ENCODE data around the gene CD8A. TPM values are rescaled to one million over a fixed set of nuclear protein-coding genes. Genes with fewer than 3 reads are reported as not detected.

The CD8A gene
- total RNA-seq, 4 donors from 2014 or later, result 0.42 to 3.9 (median 1.8) TPM; not detected in 1

- Histone ChIP-seq H3K4me1 (no peaks in the 10 kb centered on the region), H3K9me3 (peaks cover 0 to 23% (median 0%) of the 10 kb centered on the region in 3 donors), H3K27ac (no peak overlapping the region), H3K36me3 (no peaks in the 10 kb centered on the region), H3K27me3 (peaks cover 24% of the 10 kb centered on the region), H3K4me3 (no peak overlapping the region)
- no peak for TF ChIP-seq CTCF (IDR thresholded peaks at IDR 0.05)
- TF ChIP-seq POLR2A (IDR thresholded peaks at IDR 0.05), result no peak
- TF ChIP-seq POLR2AphosphoS5 (IDR thresholded peaks at IDR 0.05), result no peak
- no peak for TF ChIP-seq EP300 (IDR thresholded peaks at IDR 0.05)
- WGBS, 2 donors (ENCODE audit: low coverage in 1 of 2), result 61 to 85% methylated on average over 3 of the region's 3 CpGs
- no peak for ATAC-seq
Observed at GRCh38 chr2:86822668-86823345, 32.1 kb upstream of the CD8A start.

- H3K27me3 ChIP-seq, result peaks cover 24% of the 10 kb centered on the region
- TF ChIP-seq CTCF (IDR thresholded peaks at IDR 0.05) (no peak), POLR2A (IDR thresholded peaks at IDR 0.05) (no peak), POLR2AphosphoS5 (IDR thresholded peaks at IDR 0.05) (no peak), EP300 (IDR thresholded peaks at IDR 0.05) (no peak)
- peaks cover 0 to 23% (median 0%) of the 10 kb centered on the region in 3 donors for H3K9me3 ChIP-seq
- 92 to 100% methylated on average over 1 to 5 of the region's 6 CpGs for WGBS, 2 donors (ENCODE audit: low coverage in 1 of 2)
- no peak for ATAC-seq
- H3K4me3 ChIP-seq, result no peak overlapping the region
- H3K27ac ChIP-seq, result no peak overlapping the region
- no peaks in the 10 kb centered on the region for H3K36me3 ChIP-seq
- H3K4me1 ChIP-seq, result no peaks in the 10 kb centered on the region
Observed at GRCh38 chr2:86821842-86822241, 31.1 kb upstream of the CD8A start.

GRCh38 chr2:86821306-86821705 is 30.6 kb upstream of the CD8A start:
- no peak overlapping the region for H3K4me3 ChIP-seq
- H3K4me1 ChIP-seq, result no peaks in the 10 kb centered on the region
- H3K27ac ChIP-seq, result no peak overlapping the region
- peaks cover 0 to 23% (median 0%) of the 10 kb centered on the region in 3 donors for H3K9me3 ChIP-seq
- TF ChIP-seq CTCF (IDR thresholded peaks at IDR 0.05) (no peak), POLR2AphosphoS5 (IDR thresholded peaks at IDR 0.05) (no peak), EP300 (IDR thresholded peaks at IDR 0.05) (no peak), POLR2A (IDR thresholded peaks at IDR 0.05) (no peak)
- H3K36me3 ChIP-seq, result no peaks in the 10 kb centered on the region
- WGBS, 2 donors (ENCODE audit: low coverage in 1 of 2), result 80 to 85% methylated on average over 3 to 7 of the region's 13 CpGs
- H3K27me3 ChIP-seq, result peaks cover 24% of the 10 kb centered on the region
- ATAC-seq, result no peak

- no peaks in the 10 kb centered on the region for H3K4me1 ChIP-seq
- no peak for TF ChIP-seq EP300 (IDR thresholded peaks at IDR 0.05)
- no peak for TF ChIP-seq POLR2A (IDR thresholded peaks at IDR 0.05)
- no peak for TF ChIP-seq POLR2AphosphoS5 (IDR thresholded peaks at IDR 0.05)
- TF ChIP-seq CTCF (IDR thresholded peaks at IDR 0.05), result no peak
- ATAC-seq, result no peak
- H3K27me3 ChIP-seq, result peaks cover 25% of the 10 kb centered on the region
- no peak overlapping the region for H3K27ac ChIP-seq
- peaks cover 0 to 23% (median 0%) of the 10 kb centered on the region in 3 donors for H3K9me3 ChIP-seq
- WGBS, 2 donors (ENCODE audit: low coverage in 1 of 2), result 85 to 100% methylated on average over 1 to 2 of the region's 2 CpGs
- H3K4me3 ChIP-seq, result no peak overlapping the region
- H3K36me3 ChIP-seq, result no peaks in the 10 kb centered on the region
Observed at GRCh38 chr2:86818957-86819356, 28.2 kb upstream of the CD8A start.
